ENCODE results near the gene CMSS1.

GRCh38 chr3:100164743-100165142 is 347.1 kb downstream of the CMSS1 start:
- no peak for TF ChIP-seq CTCF (IDR thresholded peaks at IDR 0.05 in 4 of 5, conservative IDR thresholded peaks at IDR 0.05 in 1 of 5)
- no peak for TF ChIP-seq POLR2A (IDR thresholded peaks at IDR 0.05)
